K562 (cell line): ENCODE results near the gene SACM1L. TPM values are rescaled to one million over a fixed set of nuclear protein-coding genes. Genes with fewer than 3 reads are reported as not detected.

ENCODE experiments used
- DIDO1 ChIP-seq: fragments of 450-650 bp; IDR thresholded peaks from 2 replicates; pipeline ENCODE4 v1.6.1; 2016; ENCODE audit warnings: low read depth, missing biosample characterization, missing genetic modification characterization
- FOSL1 ChIP-seq: fragments of 200-800 bp; sonication (Bioruptor generic); conservative IDR thresholded peaks from 2 replicates; pipeline ENCODE4 v1.6.1; 2016; ENCODE audit warnings: missing genetic modification characterization, missing compliant biosample characterization
- HDAC1 ChIP-seq, 2 experiments: fragments of 450-650 bp; IDR thresholded peaks; 2 replicates each; pipeline ENCODE4 v1.6.1; 2016 to 2017; ENCODE audit warnings: inconsistent platforms in 1 of 2, mild to moderate bottlenecking in 1 of 2, moderate library complexity in 1 of 2
- JUNB ChIP-seq: fragments of 450-650 bp; formaldehyde crosslinking; conservative IDR thresholded peaks from 2 replicates; pipeline ENCODE4 v1.4.0; 2020; ENCODE audit warnings: mild to moderate bottlenecking
- STAT5B ChIP-seq: fragments of 250-450 bp; sonication (Bioruptor Pico); IDR thresholded peaks from 2 replicates; pipeline ENCODE4 v1.8.0; 2021; ENCODE audit warnings: mild to moderate bottlenecking, inconsistent platforms
- TARDBP ChIP-seq: fragments of 450-650 bp; IDR thresholded peaks from 2 replicates; pipeline ENCODE4 v1.6.1; 2016
- ZKSCAN1 ChIP-seq: fragments of 150-350 bp; IDR thresholded peaks from 2 replicates; pipeline ENCODE4 v1.6.1; 2016; ENCODE audit warnings: low read depth, low read length
- ZNF282 ChIP-seq: sonication (generic); formaldehyde crosslinking; IDR thresholded peaks from 2 replicates; pipeline ENCODE4 v1.8.1; 2023; ENCODE audit warnings: missing genetic modification reagents
- polyA plus RNA-seq, 8 experiments: library from polyadenylated mRNA; depleted of rRNA in 4 of 8; stranded (reverse) in 5 of 8; unstranded in 3 of 8; fragments of >200 nt; fragmentation: Nextera tagmentation in 2 of 8; fragmentation: Illumina TruSeq in 1 of 8; extraction: Ambion mirVana in 2 of 8; extraction: Trizol in 1 of 8; gene quantifications; 2 replicates each; pipeline versions ENCODE4 v1.2.1 to v1.2.3, GENCODE V29; 2011 to 2014; ENCODE audit warnings: inconsistent platforms in 1 of 8, missing spikeins in 1 of 8
- total RNA-seq, 7 experiments: library from RNA; depleted of rRNA in 6 of 7; stranded (reverse); fragments of >200 nt in 6 of 7; fragmentation: Illumina TruSeq in 2 of 7; extraction: Trizol in 2 of 7; gene quantifications; 2 replicates each; pipeline versions ENCODE4 v1.2.1 to v1.2.3, GENCODE V29; 2011 to 2021; ENCODE audit warnings: low replicate concordance in 1 of 7
- TF ChIP-seq, protein P1 (sequence below): fragments of 250-450 bp; sonication (Bioruptor Pico); IDR thresholded peaks from 2 replicates; pipeline ENCODE4 v1.5.0; 2021
- TF ChIP-seq, protein P2 (sequence below): fragments of 250-450 bp; sonication (Bioruptor Pico); IDR thresholded peaks from 2 replicates; pipeline ENCODE4 v1.8.0; 2022; ENCODE audit warnings: moderate library complexity, mild to moderate bottlenecking, inconsistent platforms
- TF ChIP-seq, protein P3 (sequence below): fragments of 450-650 bp; IDR thresholded peaks from 2 replicates; pipeline ENCODE4 v1.6.1; 2018; ENCODE audit not compliant: partially characterized antibody
- TF ChIP-seq, protein P4 (sequence below): sonication (generic); formaldehyde crosslinking; IDR thresholded peaks from 2 replicates; pipeline ENCODE4 v1.8.0; 2022; ENCODE audit warnings: missing genetic modification reagents, mild to moderate bottlenecking, borderline replicate concordance

SACM1L gene
- total and polyA plus RNA-seq, 9 of the 15 experiments (the other 6 are each of a cell fraction or from before 2014, with no cell fraction given): 25.7 to 67.2 (median 40.3) TPM

DNA sequence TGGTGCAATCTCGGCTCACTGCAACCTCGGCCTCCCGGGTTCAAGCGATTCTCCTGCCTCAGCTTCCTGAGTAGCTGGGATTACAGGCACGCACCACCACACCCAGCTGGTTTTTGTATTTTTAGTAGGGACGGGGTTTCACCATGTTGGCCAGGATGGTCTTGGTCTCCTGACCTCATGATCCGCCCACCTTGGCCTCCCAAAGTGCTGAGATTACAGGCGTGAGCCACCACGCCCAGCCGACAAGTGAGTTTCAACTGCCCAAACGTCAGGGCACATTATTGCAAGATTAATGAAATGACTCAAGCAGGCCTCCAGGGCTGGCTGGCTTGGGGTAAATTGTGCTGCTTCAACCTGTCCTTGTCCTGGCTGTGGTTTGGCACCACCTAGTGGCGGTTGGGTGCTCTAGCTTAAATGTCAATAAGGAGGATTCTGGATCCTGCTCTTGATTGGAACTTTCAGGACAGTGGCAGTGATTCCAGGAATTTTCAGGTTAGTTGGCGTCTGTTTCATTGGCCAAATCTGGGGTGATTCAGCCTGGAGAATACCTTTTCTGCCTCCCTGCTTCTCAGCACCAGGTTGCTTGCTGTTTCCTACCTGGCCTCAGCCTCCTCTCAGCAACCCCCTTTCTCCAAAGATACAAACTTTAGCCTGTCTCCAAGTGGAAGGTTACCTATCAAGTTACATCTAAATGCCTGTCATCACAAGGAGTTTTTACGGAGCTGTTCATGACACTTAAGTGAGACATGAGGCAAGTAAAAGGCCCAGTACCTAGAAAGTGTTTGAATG lies 32.4 kb upstream of the SACM1L start (continued):
- TF ChIP-seq, protein P1, sequence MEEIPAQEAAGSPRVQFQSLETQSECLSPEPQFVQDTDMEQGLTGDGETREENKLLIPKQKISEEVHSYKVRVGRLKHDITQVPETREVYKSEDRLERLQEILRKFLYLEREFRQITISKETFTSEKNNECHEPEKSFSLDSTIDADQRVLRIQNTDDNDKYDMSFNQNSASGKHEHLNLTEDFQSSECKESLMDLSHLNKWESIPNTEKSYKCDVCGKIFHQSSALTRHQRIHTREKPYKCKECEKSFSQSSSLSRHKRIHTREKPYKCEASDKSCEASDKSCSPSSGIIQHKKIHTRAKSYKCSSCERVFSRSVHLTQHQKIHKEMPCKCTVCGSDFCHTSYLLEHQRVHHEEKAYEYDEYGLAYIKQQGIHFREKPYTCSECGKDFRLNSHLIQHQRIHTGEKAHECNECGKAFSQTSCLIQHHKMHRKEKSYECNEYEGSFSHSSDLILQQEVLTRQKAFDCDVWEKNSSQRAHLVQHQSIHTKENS: no peak
- TF ChIP-seq, protein P2, sequence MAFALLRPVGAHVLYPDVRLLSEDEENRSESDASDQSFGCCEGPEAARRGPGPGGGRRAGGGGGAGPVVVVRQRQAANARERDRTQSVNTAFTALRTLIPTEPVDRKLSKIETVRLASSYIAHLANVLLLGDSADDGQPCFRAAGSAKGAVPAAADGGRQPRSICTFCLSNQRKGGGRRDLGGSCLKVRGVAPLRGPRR: no peak
- TF ChIP-seq TARDBP: no peak
- TF ChIP-seq HDAC1 (IDR thresholded peaks at IDR 0.05): peak in 1 of 2 experiments; percentile 14; a peak in 1 of 4 replicates
- TF ChIP-seq, protein P3, sequence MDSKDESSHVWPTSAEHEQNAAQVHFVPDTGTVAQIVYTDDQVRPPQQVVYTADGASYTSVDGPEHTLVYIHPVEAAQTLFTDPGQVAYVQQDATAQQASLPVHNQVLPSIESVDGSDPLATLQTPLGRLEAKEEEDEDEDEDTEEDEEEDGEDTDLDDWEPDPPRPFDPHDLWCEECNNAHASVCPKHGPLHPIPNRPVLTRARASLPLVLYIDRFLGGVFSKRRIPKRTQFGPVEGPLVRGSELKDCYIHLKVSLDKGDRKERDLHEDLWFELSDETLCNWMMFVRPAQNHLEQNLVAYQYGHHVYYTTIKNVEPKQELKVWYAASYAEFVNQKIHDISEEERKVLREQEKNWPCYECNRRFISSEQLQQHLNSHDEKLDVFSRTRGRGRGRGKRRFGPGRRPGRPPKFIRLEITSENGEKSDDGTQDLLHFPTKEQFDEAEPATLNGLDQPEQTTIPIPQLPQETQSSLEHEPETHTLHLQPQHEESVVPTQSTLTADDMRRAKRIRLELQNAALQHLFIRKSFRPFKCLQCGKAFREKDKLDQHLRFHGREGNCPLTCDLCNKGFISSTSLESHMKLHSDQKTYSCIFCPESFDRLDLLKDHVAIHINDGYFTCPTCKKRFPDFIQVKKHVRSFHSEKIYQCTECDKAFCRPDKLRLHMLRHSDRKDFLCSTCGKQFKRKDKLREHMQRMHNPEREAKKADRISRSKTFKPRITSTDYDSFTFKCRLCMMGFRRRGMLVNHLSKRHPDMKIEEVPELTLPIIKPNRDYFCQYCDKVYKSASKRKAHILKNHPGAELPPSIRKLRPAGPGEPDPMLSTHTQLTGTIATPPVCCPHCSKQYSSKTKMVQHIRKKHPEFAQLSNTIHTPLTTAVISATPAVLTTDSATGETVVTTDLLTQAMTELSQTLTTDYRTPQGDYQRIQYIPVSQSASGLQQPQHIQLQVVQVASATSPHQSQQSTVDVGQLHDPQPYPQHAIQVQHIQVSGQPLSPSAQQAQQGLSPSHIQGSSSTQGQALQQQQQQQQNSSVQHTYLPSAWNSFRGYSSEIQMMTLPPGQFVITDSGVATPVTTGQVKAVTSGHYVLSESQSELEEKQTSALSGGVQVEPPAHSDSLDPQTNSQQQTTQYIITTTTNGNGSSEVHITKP: no peak
- TF ChIP-seq STAT5B: no peak
- no peak for TF ChIP-seq DIDO1
- TF ChIP-seq, protein P4, sequence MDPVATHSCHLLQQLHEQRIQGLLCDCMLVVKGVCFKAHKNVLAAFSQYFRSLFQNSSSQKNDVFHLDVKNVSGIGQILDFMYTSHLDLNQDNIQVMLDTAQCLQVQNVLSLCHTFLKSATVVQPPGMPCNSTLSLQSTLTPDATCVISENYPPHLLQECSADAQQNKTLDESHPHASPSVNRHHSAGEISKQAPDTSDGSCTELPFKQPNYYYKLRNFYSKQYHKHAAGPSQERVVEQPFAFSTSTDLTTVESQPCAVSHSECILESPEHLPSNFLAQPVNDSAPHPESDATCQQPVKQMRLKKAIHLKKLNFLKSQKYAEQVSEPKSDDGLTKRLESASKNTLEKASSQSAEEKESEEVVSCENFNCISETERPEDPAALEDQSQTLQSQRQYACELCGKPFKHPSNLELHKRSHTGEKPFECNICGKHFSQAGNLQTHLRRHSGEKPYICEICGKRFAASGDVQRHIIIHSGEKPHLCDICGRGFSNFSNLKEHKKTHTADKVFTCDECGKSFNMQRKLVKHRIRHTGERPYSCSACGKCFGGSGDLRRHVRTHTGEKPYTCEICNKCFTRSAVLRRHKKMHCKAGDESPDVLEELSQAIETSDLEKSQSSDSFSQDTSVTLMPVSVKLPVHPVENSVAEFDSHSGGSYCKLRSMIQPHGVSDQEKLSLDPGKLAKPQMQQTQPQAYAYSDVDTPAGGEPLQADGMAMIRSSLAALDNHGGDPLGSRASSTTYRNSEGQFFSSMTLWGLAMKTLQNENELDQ: no peak
- TF ChIP-seq ZKSCAN1: peak; percentile 35; the same call in 1 of the 2 replicates
- TF ChIP-seq ZNF282 (CRISPR knock-in tag): no peak
- peak; percentile 32; the same call in 1 of the 2 replicates for TF ChIP-seq FOSL1 (tag)
- TF ChIP-seq JUNB (CRISPR knock-in tag): no peak
